ENCODE measurements around the gene MGAT5B. TPM values are rescaled to one million over a fixed set of nuclear protein-coding genes. Genes with fewer than 3 reads are reported as not detected.
"Not testable (repeated sequence)": the region's sequence is repeated elsewhere in the genome, so short reads cannot be mapped to it uniquely, and the experiment has no call there.

MGAT5B gene
- total and polyA plus RNA-seq, 8 donors: 0.10 to 1.7 (median 0.32) TPM; not detected in 4

GRCh38 chr17:76973040-76973439 lies 104.8 kb downstream of the MGAT5B start:
- no peak for DNase-seq
- TF ChIP-seq CTCF (IDR thresholded peaks at IDR 0.05): no peak
- no peak for TF ChIP-seq POLR2A (IDR thresholded peaks at IDR 0.05)
- no peak for TF ChIP-seq POLR2AphosphoS5 (IDR thresholded peaks at IDR 0.05)
- TF ChIP-seq EP300 (IDR thresholded peaks at IDR 0.05): no peak
- peaks cover 0 to 10% (median 7%) of the 10 kb centered on the region in 4 donors for H3K9me3 ChIP-seq
- H3K36me3 ChIP-seq: no peaks in the 10 kb centered on the region
- H3K27ac ChIP-seq: no peak overlapping the region
- intact Hi-C loops (cut with DNase I; ENCODE audit: low total_unique reads): no loop called here
- H3K4me1 ChIP-seq: peaks cover 10 to 16% (median 15%) of the 10 kb centered on the region in 4 donors
- H3K27me3 ChIP-seq: peaks cover 0 to 46% (median 29%) of the 10 kb centered on the region in 3 donors
- 81 to 86% (median 85%) methylated on average over 8 of the region's 8 CpGs for WGBS, 5 donors
- no peak overlapping the region for H3K4me3 ChIP-seq

- intact Hi-C loops (cut with DNase I; ENCODE audit: low total_unique reads): no loop called here
- 64 to 91% (median 87%) methylated on average over 2 to 3 of the region's 3 CpGs for WGBS, 5 donors
These were observed 106.5 kb downstream of the MGAT5B start for GRCh38 chr17:76974721-76975120.

GRCh38 chr17:76978050-76978449 lies 109.8 kb downstream of the MGAT5B start:
- DNase-seq; H3K27ac ChIP-seq; H3K36me3 ChIP-seq; intact Hi-C loops (cut with DNase I; ENCODE audit: low total_unique reads); H3K4me3 ChIP-seq; H3K4me1 ChIP-seq: not testable (repeated sequence)
- Histone ChIP-seq H3K9me3 (peaks cover 0 to 14% (median 11%) of the 10 kb centered on the region in 4 donors), H3K27me3 (peaks cover 0 to 29% (median 15%) of the 10 kb centered on the region in 3 donors)
- WGBS, 5 donors: 81 to 95% (median 91%) methylated on average over 1 of the region's 1 CpG

More at GRCh38 chr17:76974721-76975120, 106.5 kb downstream of the MGAT5B start:
- Histone ChIP-seq H3K4me3 (no peak overlapping the region), H3K27me3 (peaks cover 0 to 29% (median 12%) of the 10 kb centered on the region in 3 donors), H3K36me3 (no peaks in the 10 kb centered on the region), H3K27ac (no peak overlapping the region), H3K9me3 (peaks cover 0 to 14% (median 11%) of the 10 kb centered on the region in 4 donors), H3K4me1 (peaks cover 0 to 4% (median 2%) of the 10 kb centered on the region in 4 donors)
- no peak for TF ChIP-seq EP300 (IDR thresholded peaks at IDR 0.05)
- TF ChIP-seq CTCF (IDR thresholded peaks at IDR 0.05): no peak
- TF ChIP-seq POLR2A (IDR thresholded peaks at IDR 0.05): no peak
- TF ChIP-seq POLR2AphosphoS5 (IDR thresholded peaks at IDR 0.05): no peak
- DNase-seq: no peak

- H3K36me3 ChIP-seq: no peaks in the 10 kb centered on the region
- H3K4me3 ChIP-seq: no peak overlapping the region
- no peak overlapping the region for H3K27ac ChIP-seq
- no peak for DNase-seq
- WGBS, 5 donors: 76 to 88% (median 81%) methylated on average over 15 of the region's 15 CpGs
- TF ChIP-seq EP300 (IDR thresholded peaks at IDR 0.05) (no peak), CTCF (IDR thresholded peaks at IDR 0.05) (no peak), POLR2AphosphoS5 (IDR thresholded peaks at IDR 0.05) (no peak), POLR2A (IDR thresholded peaks at IDR 0.05) (no peak)
- H3K4me1 ChIP-seq: no peaks in the 10 kb centered on the region
- H3K27me3 ChIP-seq: peaks cover 0 to 33% (median 10%) of the 10 kb centered on the region in 3 donors
- H3K9me3 ChIP-seq: peaks cover 0 to 14% (median 11%) of the 10 kb centered on the region in 4 donors
- intact Hi-C loops (cut with DNase I; ENCODE audit: low total_unique reads): no loop called here
These were observed 113.5 kb downstream of the MGAT5B start for GRCh38 chr17:76981545-76982295.

Data from stomach (tissue), 9 donors.